ENCODE results near the gene KLHL29.

GRCh38 chr2:23386339-23387220, 1.6 kb downstream of the KLHL29 start:
- TF ChIP-seq POLR2A (IDR thresholded peaks at IDR 0.05) (no peak), CTCF (IDR thresholded peaks at IDR 0.05) (no peak)
